Colonic mucosa (tissue), 4 donors: Measurements from ENCODE around the gene FGFBP3. TPM values are rescaled to one million over a fixed set of nuclear protein-coding genes. Genes with fewer than 3 reads are reported as not detected.
A peak's percentile ranks its signal among the peaks of the same experiment; 100 is the strongest.

Experiments
- DNase-seq: peaks from one replicate; pipeline ENCODE4 v3.0.0-alpha.2; 2020
- H3K27ac ChIP-seq: fragments of 200-600 bp; one replicate; pipeline ENCODE4 v1.8.0; 2021
- H3K27me3 ChIP-seq: fragments of 200-600 bp; one replicate; pipeline ENCODE4 v1.8.0; 2021
- H3K36me3 ChIP-seq: fragments of 200-600 bp; one replicate; pipeline ENCODE4 v1.8.0; 2021
- H3K4me1 ChIP-seq: fragments of 200-600 bp; one replicate; pipeline ENCODE4 v1.8.0; 2021; ENCODE audit warnings: mild to moderate bottlenecking
- H3K4me3 ChIP-seq: fragments of 200-600 bp; one replicate; pipeline ENCODE4 v1.8.0; 2021
- H3K9ac ChIP-seq, 2 donors: one replicate each; pipeline ENCODE4 v1.7.0; 2013; ENCODE audit warnings: control low read depth in 2 of 2, low read depth in 2 of 2, low read length in 2 of 2
- H3K9me3 ChIP-seq: fragments of 200-600 bp; one replicate; pipeline ENCODE4 v1.8.0; 2021
- intact Hi-C: fragments of 100-400 bp; cut with DNase I; formaldehyde crosslinking; loops from one replicate; pipeline ENCODE4 v1.14.1; 2022
- total RNA-seq, 2 donors: library from RNA; stranded (reverse); fragmentation: NEBNext Ultra II Directional in 1 of 2; extraction: Animal tissue kit (Norgen Biotek cat#: 25700) in 1 of 2; gene quantifications; one replicate each; pipeline ENCODE4 v1.2.1, GENCODE V29; 2021
- TF ChIP-seq, protein P1 (sequence below): fragments of 200-600 bp; IDR thresholded peaks from one replicate; pipeline ENCODE4 v1.8.0; 2022; ENCODE audit warnings: antibody characterized with exemption, mild to moderate bottlenecking
- donor health status: healthy.
- donor health status: DM: no; HTN: no; CAD: no.
- donor health status: DM: no; HTN: no; CAD: no.

Gene FGFBP3
- total RNA-seq, 2 donors from 2014 or later: 1.1 to 2.8 TPM

GRCh38 chr10:91919651-91920050 lies 10.4 kb upstream of the FGFBP3 start:
- H3K27me3 ChIP-seq: no peaks in the 10 kb centered on the region
- H3K4me1 ChIP-seq: no peaks in the 10 kb centered on the region
- TF ChIP-seq, protein P1, sequence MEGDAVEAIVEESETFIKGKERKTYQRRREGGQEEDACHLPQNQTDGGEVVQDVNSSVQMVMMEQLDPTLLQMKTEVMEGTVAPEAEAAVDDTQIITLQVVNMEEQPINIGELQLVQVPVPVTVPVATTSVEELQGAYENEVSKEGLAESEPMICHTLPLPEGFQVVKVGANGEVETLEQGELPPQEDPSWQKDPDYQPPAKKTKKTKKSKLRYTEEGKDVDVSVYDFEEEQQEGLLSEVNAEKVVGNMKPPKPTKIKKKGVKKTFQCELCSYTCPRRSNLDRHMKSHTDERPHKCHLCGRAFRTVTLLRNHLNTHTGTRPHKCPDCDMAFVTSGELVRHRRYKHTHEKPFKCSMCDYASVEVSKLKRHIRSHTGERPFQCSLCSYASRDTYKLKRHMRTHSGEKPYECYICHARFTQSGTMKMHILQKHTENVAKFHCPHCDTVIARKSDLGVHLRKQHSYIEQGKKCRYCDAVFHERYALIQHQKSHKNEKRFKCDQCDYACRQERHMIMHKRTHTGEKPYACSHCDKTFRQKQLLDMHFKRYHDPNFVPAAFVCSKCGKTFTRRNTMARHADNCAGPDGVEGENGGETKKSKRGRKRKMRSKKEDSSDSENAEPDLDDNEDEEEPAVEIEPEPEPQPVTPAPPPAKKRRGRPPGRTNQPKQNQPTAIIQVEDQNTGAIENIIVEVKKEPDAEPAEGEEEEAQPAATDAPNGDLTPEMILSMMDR: no peak
- H3K9ac ChIP-seq: no peak overlapping the region
- intact Hi-C loops: no loop called here
- DNase-seq: no peak
- H3K36me3 ChIP-seq: no peaks in the 10 kb centered on the region
- no peak overlapping the region for H3K4me3 ChIP-seq
- no peak overlapping the region for H3K27ac ChIP-seq
- H3K9me3 ChIP-seq: no peaks in the 10 kb centered on the region

- Histone ChIP-seq H3K4me1 (no peaks in the 10 kb centered on the region), H3K9ac (no peak overlapping the region), H3K27ac (no peak overlapping the region), H3K9me3 (no peaks in the 10 kb centered on the region), H3K4me3 (no peak overlapping the region), H3K36me3 (no peaks in the 10 kb centered on the region), H3K27me3 (no peaks in the 10 kb centered on the region)
- no peak for DNase-seq
- TF ChIP-seq, protein P1: no peak
- intact Hi-C loops: loop anchor here (5.0 kb wide), 1 partner anchor 153 kb away; no protein-coding TSS in a partner anchor
Observed at GRCh38 chr10:91910467-91910866, 1.2 kb upstream of the FGFBP3 start.

- Histone ChIP-seq H3K9me3 (no peaks in the 10 kb centered on the region), H3K9ac (peak overlapping the region; percentile 41 to 70), H3K27ac (peak overlapping the region; percentile 61), H3K4me3 (peak overlapping the region; percentile 94), H3K4me1 (no peaks in the 10 kb centered on the region), H3K27me3 (no peaks in the 10 kb centered on the region), H3K36me3 (no peaks in the 10 kb centered on the region)
- TF ChIP-seq, protein P1: peak; percentile 38
- peak; percentile 77 for DNase-seq
- intact Hi-C loops: loop anchor here (10.0 kb wide), 1 partner anchor 274 kb away; the partner anchor contains the start of gene PPP1R3C
Observed at GRCh38 chr10:91908337-91909116, 759 bp downstream of the FGFBP3 start.

DNA sequence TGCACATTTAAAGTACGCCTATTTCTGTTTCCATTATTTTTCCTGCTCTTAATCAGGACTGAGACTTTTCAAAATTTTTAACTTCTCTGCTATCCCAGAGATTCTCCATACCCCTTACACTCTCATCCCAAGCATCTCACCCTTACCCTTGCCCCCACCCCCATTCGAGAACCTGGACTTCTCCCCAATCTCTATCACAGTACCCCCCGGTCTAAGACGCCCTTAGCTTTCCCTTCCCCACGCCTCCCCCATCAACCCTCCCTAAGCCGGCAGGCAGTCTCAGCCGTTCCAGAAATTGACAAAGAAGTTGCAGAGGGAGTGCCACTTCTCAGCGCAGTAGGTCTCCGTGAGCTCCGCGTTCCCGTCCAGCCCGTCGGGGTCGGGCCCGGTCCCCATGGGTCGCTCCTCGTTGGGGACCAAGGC lies 1.4 kb downstream of the FGFBP3 start:
- Histone ChIP-seq H3K36me3 (no peaks in the 10 kb centered on the region), H3K9me3 (no peaks in the 10 kb centered on the region), H3K27me3 (no peaks in the 10 kb centered on the region), H3K4me3 (peak overlapping the region; percentile 94), H3K9ac (peak overlapping the region; percentile 41 to 70), H3K4me1 (no peaks in the 10 kb centered on the region), H3K27ac (no peak overlapping the region)
- intact Hi-C loops: loop anchor here (10.0 kb wide), 1 partner anchor 273 kb away; the partner anchor contains the start of gene PPP1R3C
- DNase-seq: peak; percentile 28
- TF ChIP-seq, protein P1: no peak

DNA sequence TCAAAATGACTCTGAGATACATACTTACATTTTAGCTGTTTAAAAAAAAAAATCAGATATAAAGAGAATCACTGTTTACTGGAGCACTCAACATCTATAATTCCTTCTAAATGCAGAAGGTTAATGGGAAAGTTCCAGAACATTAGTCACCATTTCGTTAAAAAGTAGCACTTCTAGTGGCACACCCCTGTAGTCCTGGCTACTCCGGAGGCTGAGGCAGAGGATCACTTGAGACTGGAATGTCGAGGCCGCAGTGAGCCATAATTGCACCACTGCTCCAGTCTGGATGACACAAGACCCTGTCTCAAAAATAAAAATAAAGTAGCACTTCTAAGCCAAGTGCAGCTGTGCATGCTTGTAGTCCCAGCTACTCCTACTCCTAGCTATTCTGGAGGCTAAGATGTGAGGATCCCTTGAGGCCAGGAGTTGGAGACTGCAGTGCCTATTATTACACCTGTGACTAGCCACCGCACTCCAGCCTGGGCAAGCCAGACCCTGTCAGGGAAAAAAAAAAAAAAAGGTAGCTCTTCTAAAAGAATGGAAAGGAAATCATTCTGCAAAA lies 2.2 kb downstream of the FGFBP3 start:
- H3K27ac ChIP-seq: no peak overlapping the region
- intact Hi-C loops: loop anchor here (10.0 kb wide), 1 partner anchor 272 kb away; the partner anchor contains the start of gene PPP1R3C
- H3K9me3 ChIP-seq: no peaks in the 10 kb centered on the region
- no peak overlapping the region for H3K9ac ChIP-seq
- no peak for DNase-seq
- TF ChIP-seq, protein P1: no peak
- H3K36me3 ChIP-seq: no peaks in the 10 kb centered on the region
- H3K27me3 ChIP-seq: no peaks in the 10 kb centered on the region
- no peak overlapping the region for H3K4me3 ChIP-seq
- peaks cover 2% of the 10 kb centered on the region for H3K4me1 ChIP-seq
